Ovary (tissue), 9 donors: ENCODE data around the gene ATAD2B. TPM values are rescaled to one million over a fixed set of nuclear protein-coding genes. Genes with fewer than 3 reads are reported as not detected.

ENCODE experiments used
- DNase-seq, 5 donors: peaks; one replicate each; pipeline ENCODE4 v3.0.0-alpha.2; 2019 to 2020
- H3K27ac ChIP-seq, 2 donors: fragments of 200-600 bp; one replicate each; pipeline versions ENCODE4 v1.5.1 to v1.8.0; 2019 to 2022
- H3K27me3 ChIP-seq: fragments of 200-600 bp; one replicate; pipeline ENCODE4 v1.8.0; 2022
- H3K36me3 ChIP-seq: fragments of 200-600 bp; sonication (generic); one replicate; pipeline ENCODE4 v1.5.1; 2019
- H3K4me1 ChIP-seq: one replicate; pipeline ENCODE4 v1.8.1; 2013; ENCODE audit warnings: mild to moderate bottlenecking, moderate library complexity; ENCODE audit not compliant: insufficient read depth
- H3K4me3 ChIP-seq: fragments of 200-600 bp; sonication (generic); one replicate; pipeline ENCODE4 v1.5.1; 2017
- H3K9me3 ChIP-seq, 2 donors: fragments of 200-600 bp in 1 of 2; sonication (generic) in 1 of 2; one replicate each; pipeline versions ENCODE4 v1.5.1 to v1.8.1; 2013 to 2019; ENCODE audit warnings: mild to moderate bottlenecking in 1 of 2, moderate library complexity in 1 of 2
- EP300 ChIP-seq: sonication (generic); formaldehyde crosslinking; IDR thresholded peaks from one replicate; pipeline ENCODE4 v1.6.1; 2017; ENCODE audit warnings: antibody characterized with exemption
- POLR2A ChIP-seq: fragments of 450-650 bp; IDR thresholded peaks from one replicate; pipeline ENCODE4 v1.6.1; 2017; ENCODE audit warnings: antibody characterized with exemption, mild to moderate bottlenecking, moderate library complexity
- WGBS, 3 donors: extraction: QIAGEN DNeasy Blood & Tissue Kit in 1 of 3; methylation state at CpG; one replicate each; pipeline versions ENCODE4 v1.1.5 to v1.1.7; 2013 to 2017; 5-methylcytosine and 5-hydroxymethylcytosine counted together
- intact Hi-C, 4 donors: fragments of 100-400 bp; cut with DNase I; formaldehyde crosslinking; loops; one replicate each; pipeline versions ENCODE4 v1.11.0 to v1.15.1; 2022 to 2023
- polyA plus RNA-seq, 2 donors: library from polyadenylated mRNA; stranded (reverse); fragments of 200-250 nt in 1 of 2; fragments of 350-450 nt in 1 of 2; fragmentation: Illumina TruSeq in 1 of 2; extraction: RNeasy Lipid Tissue Mini Kit (QIAGEN cat#74804) in 1 of 2; gene quantifications; one replicate each; pipeline ENCODE4 v1.2.3, GENCODE V29; 2013 to 2014
- total RNA-seq, 7 donors: library from RNA; depleted of rRNA in 2 of 7; stranded (reverse); fragments of >200 nt in 2 of 7; fragmentation: NEBNext Ultra II Directional in 3 of 7; extraction: Animal tissue kit (Norgen Biotek cat#: 25700) in 3 of 7; gene quantifications; one replicate each; pipeline versions ENCODE4 v1.1.0 to v1.2.4, GENCODE V29; 2016 to 2023
- TF ChIP-seq, protein P1 (sequence below), 3 donors: fragments of 450-650 bp in 2 of 3; fragments of 200-600 bp in 1 of 3; IDR thresholded peaks; one replicate each; pipeline versions ENCODE4 v1.5.1 to v1.8.0; 2016 to 2022; ENCODE audit warnings: antibody characterized with exemption in 3 of 3, mild to moderate bottlenecking in 1 of 3
- donor health status: DM: no; HTN: no; CAD: no; lungs with moderate emphysema.
- donor health status: DM: no; HTN: no; CAD: no.
- donor health status: Bipolar disorder and iron deficiency.
- donor health status: DM: yes; HTN: yes; CAD: no.
- donor health status: DM: no; HTN: no; CAD: no.
- donor health status: DM: yes; HTN: yes; CAD: no.

Gene ATAD2B
- total and polyA plus RNA-seq, 9 donors: 4.5 to 29.6 (median 19.8) TPM

DNA sequence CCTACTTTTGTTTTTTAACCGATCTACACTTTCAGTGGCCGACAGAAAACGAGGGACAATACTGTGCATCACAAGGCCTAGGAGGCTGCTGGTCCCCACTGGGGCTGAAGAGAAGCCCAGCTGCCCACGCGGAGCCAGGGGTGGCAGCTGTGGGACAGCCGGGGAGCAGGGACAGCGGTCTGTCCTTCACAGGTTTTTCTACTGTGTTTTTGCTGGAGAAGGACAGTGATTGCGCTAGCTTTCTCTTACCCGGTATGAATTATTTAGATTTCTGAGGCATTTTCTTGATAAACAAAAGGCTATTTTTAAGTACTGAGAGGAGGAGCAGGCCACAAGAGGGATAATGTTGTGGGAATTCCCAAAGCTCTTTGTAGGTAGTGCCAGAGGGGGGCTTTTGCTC, 219.8 kb downstream of the ATAD2B start:
- Histone ChIP-seq H3K9me3 (no peaks in the 10 kb centered on the region), H3K4me3 (no peak overlapping the region), H3K27me3 (no peaks in the 10 kb centered on the region), H3K36me3 (no peaks in the 10 kb centered on the region), H3K27ac (peak overlapping the region in 1 of 2 donors; percentile 76), H3K4me1 (peaks cover 12% of the 10 kb centered on the region)
- DNase-seq: peak in 1 of 5 donors; percentile 38
- WGBS, 3 donors: 16 to 52% (median 17%) methylated on average over 9 of the region's 9 CpGs
- intact Hi-C loops: no loop called here
- TF ChIP-seq, protein P1, sequence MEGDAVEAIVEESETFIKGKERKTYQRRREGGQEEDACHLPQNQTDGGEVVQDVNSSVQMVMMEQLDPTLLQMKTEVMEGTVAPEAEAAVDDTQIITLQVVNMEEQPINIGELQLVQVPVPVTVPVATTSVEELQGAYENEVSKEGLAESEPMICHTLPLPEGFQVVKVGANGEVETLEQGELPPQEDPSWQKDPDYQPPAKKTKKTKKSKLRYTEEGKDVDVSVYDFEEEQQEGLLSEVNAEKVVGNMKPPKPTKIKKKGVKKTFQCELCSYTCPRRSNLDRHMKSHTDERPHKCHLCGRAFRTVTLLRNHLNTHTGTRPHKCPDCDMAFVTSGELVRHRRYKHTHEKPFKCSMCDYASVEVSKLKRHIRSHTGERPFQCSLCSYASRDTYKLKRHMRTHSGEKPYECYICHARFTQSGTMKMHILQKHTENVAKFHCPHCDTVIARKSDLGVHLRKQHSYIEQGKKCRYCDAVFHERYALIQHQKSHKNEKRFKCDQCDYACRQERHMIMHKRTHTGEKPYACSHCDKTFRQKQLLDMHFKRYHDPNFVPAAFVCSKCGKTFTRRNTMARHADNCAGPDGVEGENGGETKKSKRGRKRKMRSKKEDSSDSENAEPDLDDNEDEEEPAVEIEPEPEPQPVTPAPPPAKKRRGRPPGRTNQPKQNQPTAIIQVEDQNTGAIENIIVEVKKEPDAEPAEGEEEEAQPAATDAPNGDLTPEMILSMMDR (IDR thresholded peaks at IDR 0.05): no peak
- no peak for TF ChIP-seq POLR2A
- no peak for TF ChIP-seq EP300

DNA sequence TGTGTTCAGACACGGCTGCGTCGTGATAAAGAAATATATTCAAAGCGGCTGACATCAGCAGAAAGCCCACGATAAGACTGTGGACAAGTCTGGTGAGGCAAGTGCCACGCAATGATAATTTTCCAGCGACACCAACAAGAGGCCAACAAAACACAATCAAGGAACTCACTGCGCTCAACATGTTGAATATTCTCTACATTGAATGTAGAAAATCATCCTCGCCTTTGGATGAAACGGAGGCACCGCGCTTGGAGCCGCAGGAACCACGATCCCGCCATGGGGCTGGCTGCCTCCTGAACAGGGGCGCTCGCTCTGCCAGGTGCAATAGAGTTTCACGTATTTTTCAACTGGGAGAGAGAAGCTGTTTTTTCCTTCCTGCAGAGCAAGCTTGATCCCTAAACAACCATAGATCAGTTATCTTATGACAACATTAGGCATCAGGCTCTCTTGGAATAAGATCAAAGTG, 220.3 kb downstream of the ATAD2B start:
- Histone ChIP-seq H3K9me3 (no peaks in the 10 kb centered on the region), H3K4me3 (no peak overlapping the region), H3K27ac (peak overlapping the region in 1 of 2 donors; percentile 76), H3K36me3 (no peaks in the 10 kb centered on the region), H3K4me1 (peaks cover 8% of the 10 kb centered on the region), H3K27me3 (no peaks in the 10 kb centered on the region)
- intact Hi-C loops: no loop called here
- TF ChIP-seq EP300 (no peak), POLR2A (no peak)
- TF ChIP-seq, protein P1 (IDR thresholded peaks at IDR 0.05): no peak
- DNase-seq: peak in 2 of 5 donors; percentile 11 to 34
- WGBS, 3 donors: 82 to 94% (median 88%) methylated on average over 18 of the region's 18 CpGs

- no peaks in the 10 kb centered on the region for H3K27me3 ChIP-seq
- H3K36me3 ChIP-seq: no peaks in the 10 kb centered on the region
- H3K9me3 ChIP-seq: no peaks in the 10 kb centered on the region
- no peak overlapping the region for H3K27ac ChIP-seq
- WGBS, 3 donors: 93 to 96% (median 95%) methylated on average over 18 of the region's 18 CpGs
- TF ChIP-seq, protein P1 (IDR thresholded peaks at IDR 0.05): no peak
- TF ChIP-seq POLR2A (no peak), EP300 (no peak)
- DNase-seq: peak in 2 of 5 donors; percentile 5 to 11
- H3K4me3 ChIP-seq: no peak overlapping the region
- intact Hi-C loops: loop anchor here in 1 of 4 donors (1.0 kb wide), 1 partner anchor 31 kb away; no protein-coding TSS in a partner anchor
- H3K4me1 ChIP-seq: peaks cover 8% of the 10 kb centered on the region
Observed at GRCh38 chr2:23705771-23706612, 220.9 kb downstream of the ATAD2B start.

DNA sequence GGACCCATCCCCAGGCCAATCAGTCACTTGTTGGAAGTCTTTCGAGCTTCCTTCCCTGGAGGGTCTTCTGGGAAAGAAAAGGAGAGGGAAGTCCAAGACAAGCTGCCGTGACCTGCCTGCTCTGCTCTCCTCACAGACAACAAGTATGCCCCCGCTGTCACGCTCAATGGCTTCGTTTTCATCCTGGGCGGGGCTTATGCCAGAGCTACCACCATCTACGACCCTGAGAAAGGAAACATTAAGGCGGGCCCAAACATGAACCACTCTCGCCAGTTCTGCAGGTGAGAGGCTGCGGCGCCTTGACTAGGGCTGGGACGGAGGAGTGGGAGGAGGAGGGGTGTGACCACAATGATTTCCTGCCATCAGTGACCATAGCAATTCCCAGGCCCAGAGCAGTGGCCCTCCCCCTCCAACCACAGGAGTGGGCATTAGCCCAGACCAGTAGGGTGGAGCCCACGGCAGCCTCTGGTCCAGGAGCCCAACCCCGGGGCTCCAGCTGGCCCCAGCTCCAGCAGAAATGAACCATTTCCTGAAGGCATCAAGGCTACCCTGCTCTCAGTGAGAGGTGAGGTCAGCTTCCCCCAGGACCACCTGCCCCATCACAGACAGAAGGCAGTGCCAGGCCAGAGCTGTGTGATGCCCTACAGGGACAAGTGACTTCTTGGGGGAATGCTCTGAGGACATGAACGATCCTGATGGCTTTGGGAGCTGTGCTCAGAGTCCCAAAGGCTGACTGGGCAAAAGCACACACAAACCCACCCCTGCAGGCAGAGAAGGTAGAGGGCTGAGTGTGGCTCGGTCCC, 223.1 kb downstream of the ATAD2B start:
- peak in 3 of 5 donors; percentile 4 to 31 (median 12) for DNase-seq

More for the DNA sequence above, 223.1 kb downstream of the ATAD2B start:
- Histone ChIP-seq H3K9me3 (no peaks in the 10 kb centered on the region), H3K4me3 (no peak overlapping the region), H3K36me3 (no peaks in the 10 kb centered on the region), H3K4me1 (peaks cover 8% of the 10 kb centered on the region), H3K27me3 (no peaks in the 10 kb centered on the region), H3K27ac (no peak overlapping the region)
- intact Hi-C loops: no loop called here
- 91 to 93% (median 92%) methylated on average over 16 of the region's 16 CpGs for WGBS, 3 donors
- TF ChIP-seq EP300 (no peak), POLR2A (no peak)
- TF ChIP-seq, protein P1 (IDR thresholded peaks at IDR 0.05): no peak
